GOT3 (cell line): Measurements from ENCODE around the gene CTDP1.
"Not testable (repeated sequence)": the region's sequence is repeated elsewhere in the genome, so short reads cannot be mapped to it uniquely, and the experiment has no call there.

Experiments
- DNase-seq: peaks from one replicate; lab custom pipeline; 2025; ENCODE audit warnings: mixed read lengths; lab: John Stamatoyannopoulos, UW

CTDP1 gene

DNA sequence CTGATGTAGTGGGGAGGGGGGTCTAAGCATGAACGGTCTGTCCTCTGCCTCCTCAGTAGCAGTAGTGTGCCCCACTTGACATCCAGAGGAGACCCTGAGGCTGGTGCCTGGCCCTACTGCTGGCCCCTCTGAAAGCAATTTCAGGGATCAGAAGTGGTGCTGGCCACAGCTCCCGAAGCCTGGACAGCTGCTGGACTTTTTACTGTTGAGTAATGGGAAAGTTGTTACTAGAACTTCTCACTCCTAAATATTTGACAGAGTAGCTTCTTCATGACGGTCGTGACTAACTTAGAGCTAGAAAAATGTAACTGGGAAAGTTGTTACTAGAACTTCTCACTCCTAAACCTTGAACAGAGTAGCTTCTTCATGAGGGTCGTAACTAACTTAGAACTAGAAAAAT, 23.3 kb downstream of the CTDP1 start:
- no peak for DNase-seq

DNA sequence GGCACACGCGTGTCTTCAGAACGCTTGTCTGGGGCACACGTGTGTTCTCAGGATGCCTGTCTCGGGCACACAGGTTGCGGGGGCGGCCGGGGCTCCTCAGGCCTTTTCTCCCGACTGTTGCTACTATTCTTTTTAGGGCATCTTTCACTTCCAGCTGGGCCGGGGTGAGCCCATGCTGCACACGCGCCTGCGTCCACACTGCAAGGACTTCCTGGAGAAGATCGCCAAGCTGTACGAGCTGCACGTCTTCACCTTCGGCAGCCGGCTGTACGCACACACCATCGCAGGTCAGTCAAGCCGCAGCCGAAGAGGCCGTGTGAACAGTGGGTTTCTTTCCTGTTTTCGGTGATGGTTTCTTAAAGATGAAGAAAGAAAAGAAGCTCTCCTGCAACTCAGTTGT, 25.0 kb downstream of the CTDP1 start:
- no peak for DNase-seq

DNA sequence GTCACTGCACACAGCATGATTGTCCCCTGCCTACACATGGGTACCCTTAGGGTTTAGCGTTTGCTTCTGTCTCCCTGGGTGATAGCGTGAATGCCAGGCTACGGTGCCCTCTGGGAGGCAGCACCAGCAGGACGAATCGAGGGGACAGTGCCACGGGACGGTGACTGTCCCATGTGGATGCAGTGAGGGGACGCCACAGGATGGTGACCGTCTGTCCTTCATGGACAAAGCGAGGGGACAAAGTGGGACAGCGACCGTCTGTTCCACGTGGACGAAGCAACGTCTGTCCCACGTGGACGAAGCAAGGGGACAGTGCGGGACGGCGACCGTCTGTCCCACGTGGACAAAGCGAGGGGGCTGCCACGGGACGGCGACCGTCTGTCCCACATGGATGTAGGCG, 25.7 kb downstream of the CTDP1 start:
- no peak for DNase-seq

- no peak for DNase-seq
Observed at GRCh38 chr18:79706006-79706405, 26.4 kb downstream of the CTDP1 start.

- DNase-seq: no peak
Observed at GRCh38 chr18:79706658-79707057, 27.1 kb downstream of the CTDP1 start.

GRCh38 chr18:79707239-79707638, 27.6 kb downstream of the CTDP1 start:
- DNase-seq: no peak

DNA sequence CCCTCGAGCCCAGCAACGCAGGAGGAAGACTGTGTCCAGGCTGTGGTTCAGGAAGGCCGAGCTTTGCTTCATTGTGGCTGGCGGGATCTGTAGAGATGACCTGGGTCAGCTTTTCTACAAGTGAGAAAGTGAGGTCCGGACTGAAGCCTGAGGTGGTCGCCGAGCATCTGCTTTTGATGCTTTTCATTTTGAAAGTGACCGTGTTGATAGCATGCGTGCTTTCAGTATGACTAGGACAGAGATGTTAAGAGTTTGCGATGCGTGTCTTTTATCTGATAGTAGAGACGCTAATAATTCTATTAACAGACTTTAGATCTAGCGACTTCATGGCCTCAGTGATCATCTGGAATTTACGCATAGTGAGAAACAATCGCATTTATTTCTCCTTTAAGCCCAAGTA, 28.1 kb downstream of the CTDP1 start:
- no peak for DNase-seq

- DNase-seq: no peak
Observed at GRCh38 chr18:79708412-79708811, 28.8 kb downstream of the CTDP1 start.

DNA sequence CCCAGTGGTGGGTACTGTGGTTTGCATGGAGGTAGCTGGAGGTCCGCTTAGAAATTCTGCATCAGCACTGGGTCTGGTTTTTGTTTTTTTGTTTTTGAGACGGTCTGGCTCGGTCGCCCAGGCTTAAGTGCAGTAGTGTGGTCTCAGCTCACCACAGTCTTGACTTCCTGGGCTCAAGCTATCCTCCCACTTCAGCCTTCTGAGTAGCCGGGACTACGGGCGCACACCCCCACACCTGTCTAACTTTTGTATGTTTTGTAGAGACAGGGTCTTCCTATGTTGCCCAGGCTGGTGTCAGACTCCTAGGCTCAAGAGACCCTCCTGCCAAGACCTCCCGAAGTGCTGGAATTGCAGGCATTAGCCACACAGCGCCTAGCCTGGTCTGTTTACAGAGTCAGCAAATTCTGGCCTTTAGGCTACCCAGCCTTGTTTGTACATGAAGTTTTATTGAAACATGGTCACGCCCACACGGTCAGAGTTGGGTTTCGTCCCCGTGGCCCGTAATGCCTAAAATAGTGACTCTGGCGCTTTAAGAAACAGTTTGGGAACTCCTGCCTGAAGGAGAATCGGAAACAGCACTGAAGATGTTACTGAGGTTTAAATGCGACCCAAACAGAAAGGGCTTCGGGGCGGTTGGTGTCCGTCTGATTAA, 32.7 kb downstream of the CTDP1 start:
- DNase-seq: no peak

GRCh38 chr18:79713341-79713740, 33.7 kb downstream of the CTDP1 start:
- DNase-seq: no peak

DNA sequence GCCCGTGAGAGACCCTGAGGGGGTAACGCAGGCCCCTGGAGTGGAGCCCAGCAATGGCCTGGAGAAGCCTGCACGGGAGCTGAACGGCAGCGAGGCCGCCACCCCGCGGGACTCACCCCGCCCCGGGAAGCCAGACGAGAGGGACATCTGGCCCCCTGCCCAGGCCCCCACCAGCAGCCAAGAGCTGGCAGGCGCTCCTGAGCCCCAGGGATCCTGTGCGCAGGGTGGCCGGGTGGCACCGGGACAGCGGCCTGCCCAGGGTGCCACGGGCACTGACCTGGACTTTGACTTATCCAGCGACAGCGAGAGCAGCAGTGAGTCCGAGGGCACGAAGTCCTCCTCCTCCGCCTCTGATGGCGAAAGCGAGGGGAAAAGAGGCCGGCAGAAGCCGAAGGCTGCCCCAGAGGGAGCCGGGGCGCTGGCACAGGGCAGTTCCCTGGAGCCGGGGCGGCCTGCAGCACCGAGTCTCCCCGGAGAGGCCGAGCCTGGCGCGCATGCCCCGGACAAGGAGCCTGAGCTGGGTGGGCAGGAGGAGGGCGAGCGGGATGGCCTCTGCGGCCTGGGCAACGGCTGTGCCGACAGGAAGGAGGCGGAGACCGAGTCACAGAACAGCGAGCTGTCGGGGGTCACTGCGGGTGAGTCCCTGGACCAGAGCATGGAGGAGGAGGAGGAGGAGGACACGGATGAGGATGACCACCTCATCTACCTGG, 35.1 kb downstream of the CTDP1 start:
- no peak for DNase-seq

DNA sequence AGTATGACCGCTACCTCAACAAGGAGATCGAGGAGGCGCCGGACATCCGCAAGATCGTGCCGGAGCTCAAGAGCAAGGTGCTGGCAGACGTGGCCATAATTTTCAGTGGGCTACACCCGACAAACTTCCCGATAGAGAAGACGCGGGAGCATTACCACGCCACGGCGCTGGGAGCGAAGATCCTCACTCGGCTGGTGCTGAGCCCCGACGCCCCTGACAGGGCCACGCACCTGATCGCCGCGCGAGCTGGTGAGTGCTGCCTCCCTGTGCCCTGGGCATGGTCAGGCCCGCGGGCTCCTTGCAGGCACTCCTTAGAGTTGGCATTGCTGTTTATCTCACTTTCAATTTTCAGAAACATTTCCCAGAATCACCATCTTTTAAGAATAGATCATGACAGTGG, 35.7 kb downstream of the CTDP1 start:
- DNase-seq: no peak

DNA sequence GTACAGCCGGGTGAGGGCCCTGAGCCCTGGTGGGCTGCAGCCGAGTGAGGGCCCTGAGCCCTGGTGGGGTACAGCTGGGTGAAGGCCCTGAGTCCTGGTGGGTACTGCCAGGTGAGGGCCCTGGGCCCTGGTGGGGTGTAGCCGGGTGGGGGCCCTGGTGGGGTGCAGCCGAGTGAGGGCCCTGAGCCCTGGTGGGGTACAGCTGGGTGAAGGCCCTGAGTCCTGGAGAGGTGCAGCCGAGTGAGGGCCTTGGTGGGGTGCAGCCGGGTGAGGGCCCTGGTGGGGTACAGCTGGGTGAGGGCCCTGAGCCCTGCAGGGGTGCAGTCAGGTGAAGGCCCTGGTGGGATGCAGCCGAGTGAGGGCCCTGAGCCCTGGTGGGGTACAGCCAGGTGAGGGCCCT, 37.5 kb downstream of the CTDP1 start:
- DNase-seq: no peak

GRCh38 chr18:79717555-79718074, 38.0 kb downstream of the CTDP1 start:
- DNase-seq: no peak

GRCh38 chr18:79718126-79718525, 38.5 kb downstream of the CTDP1 start:
- DNase-seq: no peak

DNA sequence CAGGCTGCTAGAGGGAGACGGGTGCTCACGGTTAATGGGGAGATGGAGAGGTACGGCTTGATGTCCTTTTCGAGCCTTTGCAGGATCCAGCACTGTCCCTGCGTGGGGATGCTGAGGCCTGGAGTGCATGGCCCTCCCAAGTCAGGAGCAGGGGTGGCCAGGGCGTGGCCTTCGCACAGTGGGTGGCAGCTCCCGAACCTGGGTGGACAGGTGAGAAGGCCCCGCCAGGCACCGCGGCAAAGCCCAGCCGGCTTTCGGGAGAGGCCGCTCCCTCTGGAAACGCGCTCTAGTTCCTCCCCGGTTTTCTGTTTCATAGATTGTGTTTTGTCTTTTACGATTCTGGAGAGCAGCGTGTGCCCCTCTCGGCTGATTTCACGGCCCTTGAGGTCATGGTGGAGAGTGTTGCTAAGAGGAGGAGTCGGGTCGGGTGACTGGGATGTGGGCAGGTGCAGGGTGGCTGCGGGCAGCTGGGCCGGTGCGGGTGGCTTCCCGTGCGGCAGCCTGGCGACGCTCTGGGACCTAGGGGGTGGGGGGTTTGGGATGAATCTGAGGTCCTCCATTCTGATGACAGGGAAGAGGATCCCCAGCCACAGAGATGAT, 39.4 kb downstream of the CTDP1 start:
- DNase-seq: no peak

GRCh38 chr18:79719478-79720358, 40.1 kb downstream of the CTDP1 start:
- not testable (repeated sequence) for DNase-seq

- no peak for DNase-seq
Observed at GRCh38 chr18:79720359-79720733, 40.7 kb downstream of the CTDP1 start.

GRCh38 chr18:79723036-79723435, 43.4 kb downstream of the CTDP1 start:
- DNase-seq: no peak

- DNase-seq: no peak
Observed at GRCh38 chr18:79723628-79724027, 44.0 kb downstream of the CTDP1 start.

- no peak for DNase-seq
Observed at GRCh38 chr18:79724299-79725080, 44.9 kb downstream of the CTDP1 start.
